H1 (cell line): ENCODE results near the gene CCDC116. TPM values are rescaled to one million over a fixed set of nuclear protein-coding genes. Genes with fewer than 3 reads are reported as not detected.

Experiments used
- CTCF ChIA-PET: fragments of 300-600 bp; sonication (Branson Sonifier 250); formaldehyde crosslinking; loops from one replicate; lab custom pipeline; 2021; ENCODE audit not compliant: partially characterized antibody; lab: Charles Lee
- POLR2A ChIA-PET: fragments of 300-600 bp; sonication (Branson Sonifier 250); formaldehyde crosslinking; loops from one replicate; lab custom pipeline; 2021; ENCODE audit warnings: inconsistent platforms; ENCODE audit not compliant: partially characterized antibody; lab: Charles Lee
- DNase-seq, 2 experiments: peaks; one replicate each; pipeline versions ENCODE4 v3.0.0 to v3.0.0-alpha.2; 2010 to 2022; ENCODE audit warnings: low spot score in 2 of 2, low read depth in 1 of 2, mixed read lengths in 1 of 2
- FAIRE-seq: peaks from 2 replicates; lab custom pipeline; 2011; peaks lifted over from hg19 to GRCh38; lab: Jason Lieb, UNC
- H2AFZ ChIP-seq: 2 replicates; pipeline ENCODE4 v1.8.1; 2012; ENCODE audit warnings: low read length, inconsistent platforms
- H2AK5ac ChIP-seq: 2 replicates; pipeline ENCODE4 v1.6.1; 2013; ENCODE audit warnings: low read depth, low read length
- H2BK120ac ChIP-seq: replicated peaks from 2 replicates; pipeline ENCODE3; 2013; ENCODE audit warnings: low read depth, low read length, inconsistent platforms
- H2BK12ac ChIP-seq: 2 replicates; pipeline ENCODE4 v1.6.1; 2013; ENCODE audit warnings: low read depth, low read length
- H2BK15ac ChIP-seq: 2 replicates; pipeline ENCODE4 v1.6.1; 2013; ENCODE audit warnings: low read length
- H2BK20ac ChIP-seq: 2 replicates; pipeline ENCODE4 v1.6.1; 2013; ENCODE audit warnings: low read length
- H2BK5ac ChIP-seq: 2 replicates; pipeline ENCODE4 v1.6.1; 2013; ENCODE audit warnings: low read depth, low read length
- H3K14ac ChIP-seq: 2 replicates; pipeline ENCODE4 v1.6.1; 2013; ENCODE audit warnings: inconsistent platforms; ENCODE audit not compliant: insufficient read length
- H3K18ac ChIP-seq: 2 replicates; pipeline ENCODE4 v1.6.1; 2013; ENCODE audit warnings: low read length; ENCODE audit errors: extremely low read depth
- H3K23ac ChIP-seq: 2 replicates; pipeline ENCODE4 v1.6.1; 2013; ENCODE audit warnings: inconsistent platforms; ENCODE audit not compliant: insufficient read length
- H3K23me2 ChIP-seq: 2 replicates; pipeline ENCODE4 v1.6.1; 2013; ENCODE audit warnings: low read depth, low read length
- H3K27ac ChIP-seq: 2 replicates; pipeline ENCODE4 v1.6.1; 2011; ENCODE audit warnings: low read depth, low read length, inconsistent platforms
- H3K27me3 ChIP-seq, 4 experiments: replicated peaks in 1 of 4; 1 replicate in 1 of 4; 2 replicates in 3 of 4; pipeline versions ENCODE4 v1.6.1 to v1.8.1; 2011 to 2013; ENCODE audit warnings: low read length in 3 of 4, mild to moderate bottlenecking in 3 of 4, inconsistent platforms in 2 of 4, mixed read lengths in 2 of 4, moderate library complexity in 1 of 4; ENCODE audit not compliant: control insufficient read depth in 3 of 4, insufficient read depth in 3 of 4; ENCODE audit errors: extremely low read depth in 1 of 4
- H3K36me3 ChIP-seq, 4 experiments: 2 replicates each; pipeline versions ENCODE4 v1.6.1 to v1.8.1; 2011 to 2013; ENCODE audit warnings: mild to moderate bottlenecking in 4 of 4, low read length in 3 of 4, moderate library complexity in 2 of 4, control low read depth in 1 of 4, inconsistent platforms in 1 of 4; ENCODE audit not compliant: insufficient read depth in 4 of 4, control insufficient read depth in 2 of 4
- H3K4ac ChIP-seq: replicated peaks from 2 replicates; pipeline ENCODE3; 2013; ENCODE audit warnings: low read length, low read depth, mixed read lengths, inconsistent platforms; ENCODE audit not compliant: insufficient read length
- H3K4me1 ChIP-seq, 4 experiments: replicated peaks in 1 of 4; 1 replicate in 1 of 4; 2 replicates in 3 of 4; pipeline versions ENCODE4 v1.6.1 to v1.8.1; 2011 to 2013; ENCODE audit warnings: low read length in 3 of 4, inconsistent platforms in 2 of 4, mixed read lengths in 1 of 4; ENCODE audit not compliant: insufficient read depth in 4 of 4, control insufficient read depth in 3 of 4
- H3K4me2 ChIP-seq, 2 experiments: 2 replicates each; pipeline versions ENCODE4 v1.6.1 to v1.8.1; 2011 to 2013; ENCODE audit warnings: low read depth in 2 of 2, low read length in 2 of 2, control low read depth in 1 of 2, inconsistent platforms in 1 of 2, mild to moderate bottlenecking in 1 of 2; ENCODE audit not compliant: insufficient read depth in 1 of 2
- H3K4me3 ChIP-seq, 4 experiments: fragments of 200-600, 300-600 bp in 1 of 4; sonication (generic), shearing (Covaris generic), sonication (Bioruptor Twin) in 1 of 4; 2 replicates each; pipeline versions ENCODE4 v1.5.1 to v1.8.1; 2011 to 2016; ENCODE audit warnings: low read length in 4 of 4, low read depth in 3 of 4, control low read depth in 2 of 4, inconsistent platforms in 2 of 4, mild to moderate bottlenecking in 2 of 4, mixed read lengths in 1 of 4, moderate library complexity in 1 of 4; ENCODE audit not compliant: insufficient read depth in 2 of 4; ENCODE audit errors: extremely low read depth in 1 of 4
- H3K56ac ChIP-seq: replicated peaks from 2 replicates; pipeline ENCODE3; 2013; ENCODE audit warnings: low read depth, mild to moderate bottlenecking, mixed read lengths, low read length, inconsistent platforms; ENCODE audit not compliant: insufficient read length
- H3K79me1 ChIP-seq: 2 replicates; pipeline ENCODE4 v1.6.1; 2013; ENCODE audit warnings: low read depth, low read length, control low read depth
- H3K79me2 ChIP-seq, 2 experiments: 2 replicates each; pipeline versions ENCODE4 v1.6.1 to v1.8.1; 2012 to 2013; ENCODE audit warnings: low read length in 2 of 2, mild to moderate bottlenecking in 2 of 2, inconsistent platforms in 1 of 2; ENCODE audit not compliant: insufficient read depth in 2 of 2, control insufficient read depth in 1 of 2
- H3K9ac ChIP-seq, 4 experiments: replicated peaks in 1 of 4; 1 replicate in 1 of 4; 2 replicates in 3 of 4; pipeline versions ENCODE4 v1.6.1 to v1.8.1; 2011 to 2013; ENCODE audit warnings: low read depth in 3 of 4, low read length in 3 of 4, control low read depth in 2 of 4, mild to moderate bottlenecking in 2 of 4, moderate library complexity in 2 of 4, inconsistent platforms in 1 of 4; ENCODE audit errors: extremely low read depth in 1 of 4
- H3K9me3 ChIP-seq, 2 experiments: 2 replicates each; pipeline versions ENCODE4 v1.6.1 to v1.8.1; 2012 to 2013; ENCODE audit warnings: mild to moderate bottlenecking in 2 of 2, moderate library complexity in 2 of 2, control low read depth in 1 of 2, inconsistent platforms in 1 of 2, low read depth in 1 of 2, low read length in 1 of 2, mixed read lengths in 1 of 2; ENCODE audit not compliant: insufficient read depth in 2 of 2
- H4K20me1 ChIP-seq, 2 experiments: replicated peaks in 1 of 2; 2 replicates each; pipeline versions ENCODE3 to v1.8.1; 2011 to 2013; ENCODE audit warnings: inconsistent platforms in 2 of 2, low read length in 2 of 2, mild to moderate bottlenecking in 1 of 2; ENCODE audit not compliant: insufficient read depth in 2 of 2, control insufficient read depth in 1 of 2
- H4K5ac ChIP-seq: 2 replicates; pipeline ENCODE4 v1.6.1; 2013; ENCODE audit warnings: low read length, low read depth, mixed read lengths, inconsistent platforms; ENCODE audit not compliant: insufficient read length
- H4K8ac ChIP-seq: 2 replicates; pipeline ENCODE4 v1.8.0; 2013; ENCODE audit warnings: mild to moderate bottlenecking, moderate library complexity, low read length, inconsistent platforms; ENCODE audit not compliant: insufficient read depth; ENCODE audit errors: extremely low read depth
- H4K91ac ChIP-seq: replicated peaks from 2 replicates; pipeline ENCODE3; 2013; ENCODE audit warnings: low read length, mixed read lengths, inconsistent platforms; ENCODE audit not compliant: insufficient read length
- CHD2 ChIP-seq: IDR thresholded peaks from 2 replicates; pipeline ENCODE4 v1.6.1; 2012; ENCODE audit warnings: low read length, improper control_type of control experiment
- MAX ChIP-seq: IDR thresholded peaks from 2 replicates; pipeline ENCODE4 v1.6.1; 2012; ENCODE audit warnings: inconsistent platforms
- POLR2A ChIP-seq, 2 experiments: IDR thresholded peaks; 1 replicate in 1 of 2; 2 replicates in 1 of 2; pipeline ENCODE4 v1.6.1; 2011; ENCODE audit warnings: low read depth in 2 of 2, low read length in 2 of 2, mild to moderate bottlenecking in 2 of 2; ENCODE audit errors: control extremely low read depth in 1 of 2
- POU5F1 ChIP-seq: IDR thresholded peaks from 2 replicates; pipeline ENCODE4 v1.6.1; 2011; ENCODE audit warnings: low read depth, mild to moderate bottlenecking, low read length, moderate library complexity
- RFX5 ChIP-seq: IDR thresholded peaks from 2 replicates; pipeline ENCODE4 v1.6.1; 2011; ENCODE audit warnings: low read depth, low read length, improper control_type of control experiment, borderline replicate concordance
- RNF2 ChIP-seq: fragments of 200-900, 300-1000 bp; sonication (generic); IDR thresholded peaks from 2 replicates; pipeline ENCODE4 v1.7.1; 2016; ENCODE audit warnings: borderline replicate concordance, low read depth, mild to moderate bottlenecking, antibody characterized with exemption, low read length; ENCODE audit not compliant: poor library complexity, severe bottlenecking; ENCODE audit errors: missing control alignments
- ZNF274 ChIP-seq: IDR thresholded peaks from 2 replicates; pipeline ENCODE4 v1.7.0; 2012; ENCODE audit warnings: low read length, borderline replicate concordance; ENCODE audit errors: extremely low read depth
- WGBS, 2 experiments: shearing (Covaris generic) in 1 of 2; methylation state at CpG; one replicate each; pipeline versions ENCODE4 v1.1.6 to v1.1.7; 2013 to 2015; ENCODE audit warnings: low lambda C conversion rate in 2 of 2, mixed read lengths in 2 of 2, inconsistent platforms in 1 of 2, low coverage in 1 of 2, missing lambda C conversion rate in 1 of 2; ENCODE audit not compliant: insufficient replicate concordance in 2 of 2, insufficient coverage in 1 of 2, insufficient read length in 1 of 2; ENCODE audit errors: extremely low coverage in 1 of 2, missing lambda C conversion rate in 1 of 2; 5-methylcytosine and 5-hydroxymethylcytosine counted together
- polyA plus RNA-seq, 7 experiments: library from polyadenylated mRNA; depleted of rRNA in 3 of 7; stranded (reverse) in 5 of 7; unstranded in 2 of 7; fragments of >200 nt in 5 of 7; fragments of 200-250 nt in 2 of 7; gene quantifications; 1 replicate in 5 of 7; 2 replicates in 1 of 7; 4 replicates in 1 of 7; pipeline versions ENCODE4 v1.2.1 to v1.2.3, GENCODE V29; 2011 to 2013; ENCODE audit warnings: missing spikeins in 2 of 7, mixed read lengths in 2 of 7
- total RNA-seq: library from RNA; stranded (reverse); fragmentation: NEBNext Ultra II Directional; extraction: Animal tissue kit (Norgen Biotek cat#: 25700); gene quantifications from 2 replicates; pipeline ENCODE4 v1.2.1, GENCODE V29; 2021

Gene CCDC116
- total and polyA plus RNA-seq, 2 of the 8 experiments (the other 6 are each of a cell fraction or from before 2014, with no cell fraction given): 0.08 TPM; not detected in 1

- FAIRE-seq: no peak
- Histone ChIP-seq H4K91ac (no peak overlapping the region), H3K23me2 (no peaks in the 10 kb centered on the region), H2BK15ac (no peak overlapping the region), H2BK5ac (no peak overlapping the region), H3K4ac (no peak overlapping the region), H3K23ac (no peak overlapping the region), H3K9me3 (no peaks in the 10 kb centered on the region; a peak in 1 of 4 replicates), H2AK5ac (no peak overlapping the region), H3K27ac (no peak overlapping the region), H2AFZ (no peak overlapping the region), H3K4me3 (no peak overlapping the region), H3K36me3 (no peaks in the 10 kb centered on the region), H3K4me1 (no peaks in the 10 kb centered on the region), H4K8ac (no peak overlapping the region), H3K14ac (no peak overlapping the region), H3K79me2 (no peaks in the 10 kb centered on the region), H2BK120ac (no peak overlapping the region), H2BK20ac (no peak overlapping the region), H3K56ac (no peak overlapping the region), H3K4me2 (no peak overlapping the region), H3K79me1 (no peaks in the 10 kb centered on the region), H3K9ac (no peak overlapping the region), H4K20me1 (peaks cover 0 to 5% of the 10 kb centered on the region in 2 experiments), H2BK12ac (no peak overlapping the region), H3K27me3 (no peaks in the 10 kb centered on the region; a peak in 2 of 7 replicates), H4K5ac (no peak overlapping the region), H3K18ac (no peak overlapping the region)
- DNase-seq: no peak
- CTCF ChIA-PET: interaction anchor here (0.6 to 24.1 kb wide), 4 partner anchors 8 to 45 kb away, joined by 3 to 499 read pairs (median 251); partner anchors contain the start of genes CCDC116, SDF2L1 and YDJC
- POLR2A ChIA-PET: interaction anchor here (1.2 to 10.2 kb wide), 3 partner anchors 8 to 21 kb away, joined by 3 to 74 read pairs (median 5); partner anchors contain the start of gene SDF2L1
- WGBS, 2 experiments: 94% methylated on average over 19 of the region's 19 CpGs; no CpG with 5 or more reads in 1 of the 2 experiments
- TF ChIP-seq RNF2 (no peak), MAX (no peak), POU5F1 (no peak), ZNF274 (no peak), POLR2A (IDR thresholded peaks at IDR 0.05; ENCODE audit: control extremely low read depth in 1 of 2, low read depth in 2 of 2, low read length in 2 of 2) (no peak), CHD2 (no peak), RFX5 (no peak)
These were observed 2.3 kb downstream of the CCDC116 start for GRCh38 chr22:21634844-21635243.
